Mesodermal cell (in vitro differentiated cells): ENCODE results near the gene CSGALNACT2.

ENCODE experiments used
- H3K27ac ChIP-seq: 2 replicates; pipeline ENCODE4 v1.7.0; 2013; ENCODE audit warnings: mild to moderate bottlenecking, low read depth, low read length, moderate library complexity; ENCODE audit not compliant: severe bottlenecking
- H3K36me3 ChIP-seq: 2 replicates; pipeline ENCODE4 v1.7.1; 2013; ENCODE audit warnings: mild to moderate bottlenecking, low read length, moderate library complexity; ENCODE audit not compliant: control insufficient read depth, insufficient read depth
- H3K4me1 ChIP-seq: one replicate; pipeline ENCODE4 v1.7.1; 2013; ENCODE audit warnings: mild to moderate bottlenecking, low read length; ENCODE audit not compliant: insufficient read depth, control insufficient read depth, poor library complexity, severe bottlenecking
- H3K4me3 ChIP-seq: 2 replicates; pipeline ENCODE4 v1.7.0; 2013; ENCODE audit warnings: low read length, control low read depth, mild to moderate bottlenecking; ENCODE audit not compliant: insufficient read depth, poor library complexity, severe bottlenecking; ENCODE audit errors: extremely low read depth
- H3K9me3 ChIP-seq: 2 replicates; pipeline ENCODE4 v1.7.1; 2013; ENCODE audit warnings: mild to moderate bottlenecking, low read length, moderate library complexity; ENCODE audit not compliant: control insufficient read depth
- WGBS, 2 experiments: methylation state at CpG; one replicate each; pipeline ENCODE4 v1.1.5; 2013; ENCODE audit warnings: missing lambda C conversion rate in 2 of 2; ENCODE audit not compliant: insufficient coverage in 2 of 2; 5-methylcytosine and 5-hydroxymethylcytosine counted together

The CSGALNACT2 gene

GRCh38 chr10:43119416-43120115, 18.7 kb upstream of the CSGALNACT2 start:
- no peak overlapping the region for H3K4me3 ChIP-seq
- peaks cover 19% of the 10 kb centered on the region for H3K4me1 ChIP-seq
- H3K36me3 ChIP-seq = no peaks in the 10 kb centered on the region
- no peak overlapping the region for H3K27ac ChIP-seq
- 89 to 93% methylated on average over 30 of the region's 31 CpGs for WGBS, 2 experiments
- no peaks in the 10 kb centered on the region for H3K9me3 ChIP-seq

GRCh38 chr10:43120116-43120928, 17.9 kb upstream of the CSGALNACT2 start:
- H3K36me3 ChIP-seq = no peaks in the 10 kb centered on the region
- peaks cover 19% of the 10 kb centered on the region for H3K4me1 ChIP-seq
- no peaks in the 10 kb centered on the region for H3K9me3 ChIP-seq
- no peak overlapping the region for H3K4me3 ChIP-seq
- WGBS, 2 experiments = 86 to 90% methylated on average over 17 to 18 of the region's 19 CpGs
- peak overlapping the region; percentile 41 for H3K27ac ChIP-seq

- peak overlapping the region; percentile 41 for H3K27ac ChIP-seq
- 74% methylated on average over 3 of the region's 3 CpGs; no CpG with 5 or more reads in 1 of the 2 experiments for WGBS, 2 experiments
- no peaks in the 10 kb centered on the region for H3K36me3 ChIP-seq
- H3K9me3 ChIP-seq = no peaks in the 10 kb centered on the region
- H3K4me3 ChIP-seq = no peak overlapping the region
- peaks cover 19% of the 10 kb centered on the region for H3K4me1 ChIP-seq
Observed at GRCh38 chr10:43120929-43121314, 17.3 kb upstream of the CSGALNACT2 start.

- Histone ChIP-seq H3K9me3 (no peaks in the 10 kb centered on the region), H3K27ac (no peak overlapping the region), H3K4me1 (peaks cover 19% of the 10 kb centered on the region), H3K4me3 (no peak overlapping the region), H3K36me3 (no peaks in the 10 kb centered on the region)
- 78 to 93% methylated on average over 1 of the region's 1 CpG for WGBS, 2 experiments
Observed at GRCh38 chr10:43121444-43121843, 16.8 kb upstream of the CSGALNACT2 start.

GRCh38 chr10:43122096-43122495, 16.1 kb upstream of the CSGALNACT2 start:
- Histone ChIP-seq H3K36me3 (no peaks in the 10 kb centered on the region), H3K9me3 (no peaks in the 10 kb centered on the region), H3K27ac (no peak overlapping the region), H3K4me1 (peaks cover 19% of the 10 kb centered on the region), H3K4me3 (no peak overlapping the region)
- WGBS, 2 experiments = 92 to 95% methylated on average over 4 of the region's 4 CpGs

- no peak overlapping the region for H3K27ac ChIP-seq
- no peaks in the 10 kb centered on the region for H3K36me3 ChIP-seq
- H3K4me1 ChIP-seq = peaks cover 19% of the 10 kb centered on the region
- H3K9me3 ChIP-seq = no peaks in the 10 kb centered on the region
- WGBS, 2 experiments = 81 to 97% methylated on average over 5 to 6 of the region's 7 CpGs
- H3K4me3 ChIP-seq = no peak overlapping the region
Observed at GRCh38 chr10:43122826-43123225, 15.4 kb upstream of the CSGALNACT2 start.

GRCh38 chr10:43123361-43124093, 14.7 kb upstream of the CSGALNACT2 start:
- Histone ChIP-seq H3K9me3 (no peaks in the 10 kb centered on the region), H3K27ac (no peak overlapping the region), H3K36me3 (no peaks in the 10 kb centered on the region), H3K4me3 (no peak overlapping the region), H3K4me1 (peaks cover 23% of the 10 kb centered on the region)
- 89 to 90% methylated on average over 3 to 9 of the region's 9 CpGs for whole genome bisulfite sequencing, 2 experiments

GRCh38 chr10:43124094-43124521, 14.1 kb upstream of the CSGALNACT2 start:
- H3K4me3 ChIP-seq = no peak overlapping the region
- WGBS, 2 experiments = 88 to 89% methylated on average over 5 of the region's 6 CpGs
- H3K9me3 ChIP-seq = no peaks in the 10 kb centered on the region
- H3K4me1 ChIP-seq = peaks cover 28% of the 10 kb centered on the region
- H3K36me3 ChIP-seq = no peaks in the 10 kb centered on the region
- H3K27ac ChIP-seq = no peak overlapping the region

- Histone ChIP-seq H3K4me1 (peaks cover 32% of the 10 kb centered on the region), H3K4me3 (no peak overlapping the region), H3K9me3 (no peaks in the 10 kb centered on the region), H3K27ac (no peak overlapping the region), H3K36me3 (no peaks in the 10 kb centered on the region)
- 84 to 86% methylated on average over 5 to 8 of the region's 9 CpGs for WGBS, 2 experiments
Observed at GRCh38 chr10:43124574-43125273, 13.5 kb upstream of the CSGALNACT2 start.

- Histone ChIP-seq H3K36me3 (no peaks in the 10 kb centered on the region), H3K27ac (no peak overlapping the region), H3K9me3 (no peaks in the 10 kb centered on the region), H3K4me3 (no peak overlapping the region), H3K4me1 (peaks cover 34% of the 10 kb centered on the region)
- 93 to 95% methylated on average over 5 of the region's 8 CpGs for WGBS, 2 experiments
Observed at GRCh38 chr10:43125274-43125845, 12.9 kb upstream of the CSGALNACT2 start.
